GM12891 (cell line): Measurements from ENCODE around the gene ST6GALNAC3.

Source experiments
- PAX5 ChIP-seq: IDR thresholded peaks from 2 replicates; pipeline ENCODE4 v1.6.1; 2011; ENCODE audit warnings: low read length, moderate library complexity, mild to moderate bottlenecking; ENCODE audit not compliant: insufficient read depth, severe bottlenecking
- POLR2A ChIP-seq: IDR thresholded peaks from 2 replicates; pipeline ENCODE4 v1.6.1; 2011; ENCODE audit warnings: low read depth, low read length, control low read depth
- POLR2AphosphoS5 ChIP-seq: IDR thresholded peaks from 2 replicates; pipeline ENCODE4 v1.6.1; 2011; ENCODE audit warnings: low read depth, low read length, control low read depth
- POU2F2 ChIP-seq: IDR thresholded peaks from 2 replicates; pipeline ENCODE4 v1.6.1; 2011; ENCODE audit warnings: low read depth, mild to moderate bottlenecking, control low read depth, low read length, moderate library complexity
- SPI1 ChIP-seq: IDR thresholded peaks from 2 replicates; pipeline ENCODE4 v1.6.1; 2011; ENCODE audit warnings: low read depth, low read length, control low read depth
- TAF1 ChIP-seq: IDR thresholded peaks from 2 replicates; pipeline ENCODE4 v1.6.1; 2011; ENCODE audit warnings: low read depth, low read length, control low read depth

GRCh38 chr1:76068542-76068941 lies 6.0 kb upstream of the ST6GALNAC3 start:
- TF ChIP-seq POLR2AphosphoS5 (no peak), POLR2A (no peak), PAX5 (no peak), POU2F2 (no peak), TAF1 (no peak), SPI1 (no peak)
